ENCODE measurements around the gene PFKL.
"Not testable (repeated sequence)": the region's sequence is repeated elsewhere in the genome, so short reads cannot be mapped to it uniquely, and the experiment has no call there.

The PFKL gene

DNA sequence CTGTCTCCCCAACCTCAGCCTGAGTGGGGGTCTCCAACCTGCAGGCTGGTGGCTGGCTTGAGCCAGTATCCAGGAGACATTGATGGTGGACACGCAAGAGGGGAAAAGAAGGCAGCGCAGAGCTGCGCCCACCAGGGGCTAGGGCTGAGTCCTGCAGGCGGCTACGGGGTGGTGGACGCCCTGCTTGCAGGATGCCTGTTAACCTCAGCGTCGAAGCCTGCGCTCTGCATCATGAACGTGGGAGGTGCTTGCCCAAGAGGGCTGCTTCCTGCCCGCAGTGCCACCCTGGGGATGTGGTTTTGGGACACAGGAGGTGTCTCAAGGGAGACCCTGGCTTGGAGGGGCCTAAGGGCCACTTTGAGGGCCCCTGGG lies 27.7 kb downstream of the PFKL start:
- no peak for DNase-seq (ENCODE audit: low read depth, low spot score)

DNA sequence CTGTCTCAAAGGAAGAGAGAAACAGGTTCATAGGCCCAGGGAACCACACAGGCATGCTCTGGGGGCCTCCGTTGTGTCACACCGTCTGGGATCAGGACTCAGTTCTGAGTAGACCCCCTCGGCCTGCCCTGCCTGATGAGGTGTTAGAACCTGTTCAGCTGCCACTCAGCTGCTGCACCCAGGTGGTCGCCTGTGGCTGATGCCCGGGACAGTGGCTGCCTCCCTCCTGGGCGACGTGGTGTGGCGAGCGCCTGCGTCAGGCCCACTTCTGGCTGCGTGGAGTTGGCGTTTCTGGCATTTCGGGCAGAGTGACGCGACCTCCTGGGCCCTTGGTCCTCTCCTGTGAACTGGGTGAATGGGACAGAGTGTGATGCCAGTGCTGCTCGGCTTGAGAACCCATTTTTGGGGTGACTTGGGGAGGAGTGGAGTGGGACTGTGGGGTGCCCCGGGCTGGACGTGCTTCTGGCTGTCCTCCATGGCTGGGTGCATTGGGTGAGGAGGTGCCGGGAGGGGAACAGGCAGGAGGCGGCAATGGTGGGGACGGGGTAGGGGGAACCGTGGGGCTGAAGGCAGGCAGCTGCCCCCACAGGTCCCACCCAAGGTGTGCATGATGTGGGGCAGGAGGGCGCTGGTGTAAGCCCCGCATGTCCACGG lies 28.5 kb downstream of the PFKL start:
- DNase-seq (ENCODE audit: low read depth, low spot score) = no peak

DNA sequence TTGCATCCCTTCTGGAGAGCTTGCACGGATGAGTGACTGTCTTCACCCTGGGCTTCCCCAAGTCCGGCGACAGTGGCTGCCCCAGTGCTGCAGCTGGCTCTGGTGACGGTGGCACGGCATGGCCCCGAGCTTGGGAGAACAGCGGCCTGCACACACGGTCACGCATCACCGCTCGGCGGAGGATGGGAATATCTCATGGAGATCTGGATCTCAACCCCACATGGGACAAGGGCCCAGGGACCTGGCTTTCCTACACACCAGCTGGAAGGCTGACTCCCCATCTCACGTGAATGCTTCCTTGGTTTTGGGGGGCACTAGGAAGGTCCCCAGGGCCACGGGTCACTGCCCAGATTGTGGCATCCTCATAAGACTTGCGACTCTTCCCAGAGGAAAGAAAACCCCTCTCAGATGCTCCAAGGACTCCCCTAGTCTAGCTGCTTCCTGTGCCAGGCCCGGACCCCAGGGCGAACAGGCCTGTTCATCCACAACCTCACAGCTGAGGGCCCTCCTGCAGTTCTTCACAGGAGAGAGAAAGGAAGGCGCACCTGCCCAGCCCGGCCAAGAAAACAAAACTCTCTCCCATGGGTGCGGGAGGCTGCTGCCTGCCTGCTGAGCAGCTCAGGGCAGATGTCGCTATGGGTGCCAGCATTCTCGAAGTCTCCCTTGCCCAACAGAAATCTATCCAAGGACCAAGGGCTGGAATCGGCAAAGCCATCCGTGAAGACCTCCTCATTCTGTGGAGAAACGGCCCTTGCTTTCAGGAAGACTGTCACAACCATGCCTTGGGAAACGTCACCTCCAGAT lies 29.4 kb downstream of the PFKL start:
- no peak for DNase-seq (ENCODE audit: low read depth, low spot score)

DNA sequence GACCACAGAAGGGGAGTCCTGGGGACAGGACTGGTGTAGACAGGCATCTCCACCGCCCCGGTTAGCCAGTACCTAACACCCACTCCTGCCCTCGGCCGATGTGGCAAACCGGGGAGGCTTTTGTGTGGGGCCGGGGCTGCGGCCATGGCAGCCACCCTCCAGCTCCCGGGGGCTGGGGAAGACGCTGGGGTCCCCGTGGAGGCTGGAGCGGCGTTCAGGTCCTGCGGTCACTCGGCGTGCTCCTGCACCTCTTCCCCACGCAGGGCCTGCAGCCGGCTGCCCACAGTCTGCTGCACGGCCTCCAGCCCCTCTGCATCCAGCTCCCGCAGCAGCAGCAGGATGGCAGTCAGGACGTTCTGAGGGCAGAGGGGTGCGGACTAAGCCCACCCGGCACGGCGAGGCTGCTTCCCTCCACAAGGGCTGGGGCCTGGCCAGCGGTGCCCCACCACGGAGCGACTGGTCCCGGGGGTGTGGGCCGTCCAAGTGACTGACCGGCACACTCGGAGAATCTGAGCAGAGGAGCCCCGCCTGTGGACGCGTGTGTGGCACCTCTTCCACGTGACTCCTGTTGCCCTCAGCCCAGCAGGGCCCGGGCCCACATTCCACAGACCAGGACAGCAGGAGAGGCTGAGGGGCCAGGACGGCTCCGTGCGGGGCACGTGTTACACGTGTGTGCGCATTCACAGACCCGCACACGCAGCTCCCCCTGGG lies 30.3 kb downstream of the PFKL start:
- no peak for DNase-seq (ENCODE audit: low read depth, low spot score)

DNA sequence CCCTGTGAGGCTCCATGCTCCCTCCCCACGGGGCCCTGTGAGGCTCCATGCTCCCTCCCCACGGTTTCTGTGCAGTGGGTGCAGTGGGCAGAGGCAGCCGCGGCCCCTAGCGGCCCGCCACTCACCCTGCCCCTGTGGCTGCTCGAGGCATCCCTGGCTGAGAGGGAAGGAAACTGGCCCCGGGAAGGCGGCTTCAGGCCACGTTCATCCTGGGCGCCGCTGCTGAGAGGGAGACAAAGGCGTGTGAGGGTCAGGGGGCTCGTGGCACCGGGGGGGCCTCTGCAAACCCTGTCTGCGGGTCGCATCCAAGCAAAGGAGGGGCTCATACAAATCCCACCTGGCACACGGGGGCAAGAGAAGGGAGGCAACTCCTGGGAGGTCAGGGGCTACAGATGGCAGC lies 30.8 kb downstream of the PFKL start:
- no peak for DNase-seq (ENCODE audit: low read depth, low spot score)

DNA sequence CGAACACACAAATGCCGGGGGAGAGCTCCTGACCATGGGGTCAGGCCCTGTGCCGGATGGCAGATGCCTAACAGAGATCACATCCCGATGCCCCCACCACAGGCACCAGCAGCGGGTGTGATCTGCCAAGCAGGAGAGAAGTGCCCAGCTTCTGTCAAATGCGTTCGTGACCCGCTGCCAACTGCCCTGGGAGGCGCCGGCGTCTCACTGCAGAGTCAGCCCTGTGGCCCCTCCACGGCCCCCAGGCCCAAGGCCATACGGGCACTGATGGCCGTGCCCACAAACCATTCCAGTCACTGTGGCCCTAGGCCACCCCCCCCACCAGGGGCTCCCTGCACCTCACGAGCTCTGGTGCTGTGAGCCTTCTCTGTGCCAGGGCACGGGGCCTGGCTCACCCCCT lies 31.4 kb downstream of the PFKL start:
- no peak for DNase-seq (ENCODE audit: low read depth, low spot score)

DNA sequence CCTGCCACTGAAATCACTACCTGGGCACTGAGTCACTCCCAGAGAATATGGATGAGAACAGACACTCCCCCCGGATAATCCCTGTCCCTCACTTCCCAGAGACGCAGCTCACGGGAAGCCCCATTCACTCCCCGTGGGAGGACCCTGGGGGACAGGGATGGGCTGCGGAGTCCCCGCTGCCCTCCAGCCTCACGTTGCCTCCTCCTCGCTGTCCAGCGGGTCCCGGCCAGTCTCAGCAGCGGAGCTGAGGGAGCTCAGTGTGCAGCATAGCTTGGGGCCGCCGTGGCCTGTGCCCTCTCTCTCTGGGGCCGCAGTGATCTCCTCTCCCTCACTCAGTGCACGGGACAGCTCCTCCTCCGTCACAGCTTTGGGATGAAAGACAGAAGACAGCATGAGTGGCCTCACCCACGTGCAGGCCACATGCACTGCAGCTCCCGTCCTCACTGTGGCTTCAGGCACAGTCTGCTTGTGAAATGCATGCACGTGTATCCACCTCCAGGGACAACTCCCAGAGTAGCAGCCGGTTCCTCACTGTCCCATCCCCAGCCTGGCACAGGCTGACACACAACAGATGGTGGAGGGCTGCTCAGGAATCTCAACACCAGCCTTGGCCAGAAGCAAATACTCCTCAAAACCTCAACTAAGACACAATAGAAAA lies 31.9 kb downstream of the PFKL start:
- DNase-seq (ENCODE audit: low read depth, low spot score) = no peak

DNA sequence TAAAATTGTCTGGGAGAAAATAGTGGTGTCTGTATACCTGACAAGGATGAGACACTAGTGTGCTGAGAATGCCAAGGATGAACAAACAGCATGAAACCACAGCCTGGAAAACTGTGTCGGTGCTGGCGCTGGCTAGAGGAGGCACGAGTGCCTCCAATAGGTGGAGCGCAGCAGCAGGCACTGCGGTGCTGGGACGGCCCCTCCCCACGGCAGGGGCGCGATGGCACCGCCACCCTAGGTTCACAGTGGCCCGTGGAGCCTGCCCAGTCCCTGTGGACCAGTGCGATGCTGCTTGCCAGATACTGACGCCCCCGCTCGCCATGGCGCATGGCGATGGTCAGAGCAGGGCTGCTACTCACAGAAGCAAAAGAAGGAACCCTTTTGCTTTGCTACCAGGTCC lies 32.5 kb downstream of the PFKL start:
- no peak for DNase-seq (ENCODE audit: low read depth, low spot score)

DNA sequence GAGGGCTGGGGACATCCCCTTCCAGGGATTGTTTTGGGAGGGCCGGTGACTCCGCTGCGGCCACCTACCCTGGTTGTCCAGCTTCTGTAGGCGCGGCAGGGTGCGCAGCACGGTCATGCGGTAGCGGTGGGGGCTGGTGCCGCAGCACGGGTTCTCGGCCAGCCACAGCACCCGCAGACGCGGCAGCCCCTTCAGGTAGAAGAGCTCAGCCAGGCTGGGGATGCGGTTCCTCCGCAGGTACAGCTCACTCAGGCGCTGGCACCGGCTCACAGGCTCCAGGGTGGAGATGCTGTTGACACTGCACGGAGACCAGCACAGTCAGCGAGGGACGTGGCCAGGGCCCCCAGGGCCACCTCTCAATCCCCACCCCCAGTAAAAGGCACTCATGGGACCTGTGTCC lies 33.1 kb downstream of the PFKL start:
- DNase-seq (ENCODE audit: low read depth, low spot score) = no peak

DNA sequence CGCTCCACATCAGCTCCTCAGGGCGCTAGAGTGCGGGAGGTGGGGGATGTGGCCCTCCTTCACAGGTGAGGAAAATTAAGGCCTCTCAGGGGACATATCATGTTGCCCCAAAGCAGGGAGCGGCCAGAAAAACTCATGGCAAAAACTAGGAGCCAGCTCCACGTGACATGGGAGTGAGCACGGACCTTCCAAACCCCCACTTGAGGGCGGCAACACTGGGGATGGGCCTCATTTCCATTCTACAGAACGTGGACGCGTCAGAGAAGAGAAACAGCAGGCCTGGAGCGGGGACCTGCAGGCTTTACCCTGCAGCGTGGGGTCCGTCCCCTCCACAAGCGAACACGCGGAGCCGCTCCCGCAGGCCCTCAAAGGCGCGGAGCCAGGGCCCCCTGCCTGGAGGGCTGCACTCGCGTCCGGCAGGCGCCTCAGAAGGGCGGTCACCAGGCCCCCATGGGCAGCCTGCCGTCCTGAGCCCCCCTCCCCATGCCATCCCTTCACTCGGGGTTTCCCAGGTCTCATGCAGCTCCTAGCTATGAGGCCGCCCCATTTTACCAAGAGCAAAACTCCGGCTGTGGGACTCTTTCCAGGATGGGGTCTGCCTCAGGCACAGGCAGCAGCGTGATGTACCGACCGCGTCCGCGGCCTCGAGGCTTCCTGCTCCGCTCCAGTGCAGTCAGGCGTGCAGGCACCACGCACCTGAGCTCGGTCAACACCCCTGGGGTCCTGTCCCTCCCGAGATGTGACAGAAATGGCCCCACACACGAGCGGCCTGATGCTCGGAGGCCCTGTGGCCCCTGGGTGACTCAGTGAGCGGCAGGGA lies 33.9 kb downstream of the PFKL start:
- no peak for DNase-seq (ENCODE audit: low read depth, low spot score)

DNA sequence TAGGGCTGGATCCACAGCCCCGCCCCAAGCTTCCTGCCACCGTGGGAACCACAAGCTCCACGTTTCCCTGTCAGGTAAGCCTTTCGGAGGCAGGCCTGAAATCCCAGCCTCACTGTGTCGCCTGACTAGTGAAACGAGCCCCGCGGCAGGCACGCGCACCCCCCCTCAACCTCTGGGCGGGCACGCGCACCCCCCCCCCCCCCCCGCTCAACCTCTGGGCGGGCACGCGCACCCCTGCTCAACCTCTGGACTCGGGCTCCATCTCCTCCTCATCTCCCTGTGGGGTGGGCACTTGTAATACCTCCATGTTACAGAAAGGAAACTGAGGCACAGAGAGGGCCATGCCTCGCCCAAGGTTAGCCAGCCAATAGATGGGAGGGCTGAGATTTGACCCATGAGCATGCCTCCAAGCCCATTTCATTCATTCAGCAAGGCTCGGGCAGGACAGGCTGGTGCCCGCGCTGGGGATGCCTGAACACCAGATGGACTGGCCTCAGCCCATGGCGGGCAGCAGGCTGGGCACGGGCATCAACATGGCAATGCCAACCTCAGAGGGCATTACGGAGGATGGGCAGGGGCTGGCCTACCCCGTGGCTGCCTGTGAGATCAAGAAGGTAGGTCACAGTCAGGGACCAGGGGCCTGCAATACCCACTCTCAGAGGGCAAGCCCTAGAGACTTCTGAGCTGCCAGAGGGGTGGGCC lies 34.6 kb downstream of the PFKL start:
- DNase-seq (ENCODE audit: low read depth, low spot score) = no peak

DNA sequence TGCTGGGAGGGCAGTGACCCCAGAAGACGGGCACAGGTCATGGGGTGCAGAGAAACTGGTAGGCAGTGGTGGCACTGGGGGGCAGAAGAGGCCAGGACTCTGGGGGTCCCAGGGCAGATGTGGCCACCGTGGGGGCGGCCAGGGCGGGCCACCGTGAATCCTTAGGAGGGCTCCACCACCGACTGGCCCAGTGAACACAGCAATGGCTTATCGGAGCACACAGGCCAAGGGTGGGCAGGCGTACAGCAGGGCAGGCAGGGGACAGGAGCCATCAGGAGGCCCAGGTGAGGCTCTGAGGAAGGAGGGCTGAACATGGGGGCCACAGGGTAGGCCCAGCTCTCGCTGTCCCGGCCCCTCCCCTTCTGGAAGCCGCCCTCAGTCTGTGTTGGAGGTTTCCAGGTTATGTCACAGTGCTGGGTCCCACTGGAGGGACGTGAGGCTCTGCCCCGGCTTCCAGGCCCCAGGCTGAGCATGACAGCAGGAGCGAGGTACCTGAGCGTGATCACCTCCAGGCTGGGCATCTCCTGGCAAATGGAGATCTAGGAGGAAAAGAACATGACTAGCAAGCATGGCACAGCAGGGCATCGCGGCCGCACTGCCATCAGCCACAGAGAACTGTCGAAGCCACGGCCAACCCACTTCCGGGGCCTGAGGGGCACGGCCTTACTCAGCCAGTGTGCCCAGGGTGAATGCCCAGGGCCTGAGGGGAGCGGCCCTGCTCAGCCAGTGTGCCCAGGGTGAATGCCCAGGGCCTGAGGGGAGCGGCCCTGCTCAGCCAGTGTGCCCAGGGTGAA lies 35.6 kb downstream of the PFKL start:
- DNase-seq (ENCODE audit: low read depth, low spot score) = no peak

DNA sequence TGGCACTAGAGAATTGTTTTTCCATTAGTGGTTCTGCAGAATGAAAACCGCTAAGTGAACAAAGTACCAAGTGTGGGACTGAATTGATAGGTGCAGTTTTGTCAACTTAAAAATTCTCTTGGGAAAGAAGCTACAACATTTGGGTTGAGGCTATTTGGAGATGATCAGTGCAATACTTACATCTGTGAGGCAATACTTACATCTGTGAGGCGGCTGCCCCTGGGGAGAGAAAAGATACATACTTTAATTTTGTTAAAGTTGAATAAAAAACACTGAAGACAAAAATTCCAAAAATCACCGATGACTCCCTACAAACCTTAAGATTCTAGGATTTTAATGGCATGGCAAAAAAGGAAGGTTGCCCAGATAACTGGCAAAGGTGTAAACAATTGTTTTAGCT lies 37.6 kb downstream of the PFKL start:
- DNase-seq (ENCODE audit: low read depth, low spot score) = no peak

DNA sequence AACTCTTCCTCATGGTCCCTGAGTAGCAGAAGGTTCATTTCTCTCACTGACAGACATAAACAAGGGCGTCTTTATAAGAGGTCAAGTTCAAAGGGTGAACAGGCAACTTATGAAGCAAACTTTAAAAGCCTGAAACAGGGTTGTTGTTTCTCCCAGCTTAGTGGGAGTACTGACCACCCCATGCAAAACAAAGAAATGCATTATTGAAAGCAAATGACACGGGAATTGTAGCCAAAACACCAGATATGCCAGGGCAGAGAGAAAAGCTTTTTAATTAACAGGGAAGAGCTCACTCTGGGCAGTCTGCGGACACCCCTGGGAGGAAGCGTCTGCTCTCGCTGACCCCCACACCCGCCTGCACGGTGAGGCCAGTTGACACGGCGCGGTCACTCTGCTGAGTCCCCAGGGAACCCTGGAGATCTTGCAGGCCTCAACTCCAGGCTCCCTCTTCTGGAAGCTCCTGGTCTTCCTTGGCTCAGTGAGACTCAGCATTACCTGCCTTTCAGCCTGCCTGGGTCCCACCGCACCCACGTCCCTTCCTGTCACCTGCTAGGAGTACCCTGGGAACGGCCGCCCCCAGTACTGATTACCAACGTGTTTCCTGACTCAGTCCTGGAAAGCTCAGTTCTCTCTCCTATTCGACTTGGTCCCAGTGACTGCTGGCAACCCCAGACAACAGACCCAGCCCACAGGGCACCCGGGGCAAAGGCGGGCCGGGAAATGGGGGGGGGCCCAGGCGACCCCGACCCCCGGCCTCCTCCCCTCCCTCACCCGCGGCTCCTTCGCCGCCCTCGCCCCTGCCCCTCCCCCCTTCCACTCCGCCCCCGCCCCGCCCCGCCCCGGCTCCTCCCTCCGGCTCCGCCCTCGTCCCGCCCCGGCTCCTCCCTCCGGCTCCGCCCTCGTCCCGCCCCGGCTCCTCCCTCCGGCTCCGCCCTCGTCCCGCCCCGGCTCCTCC lies 38.4 kb downstream of the PFKL start:
- no peak for DNase-seq (ENCODE audit: low read depth, low spot score)

DNA sequence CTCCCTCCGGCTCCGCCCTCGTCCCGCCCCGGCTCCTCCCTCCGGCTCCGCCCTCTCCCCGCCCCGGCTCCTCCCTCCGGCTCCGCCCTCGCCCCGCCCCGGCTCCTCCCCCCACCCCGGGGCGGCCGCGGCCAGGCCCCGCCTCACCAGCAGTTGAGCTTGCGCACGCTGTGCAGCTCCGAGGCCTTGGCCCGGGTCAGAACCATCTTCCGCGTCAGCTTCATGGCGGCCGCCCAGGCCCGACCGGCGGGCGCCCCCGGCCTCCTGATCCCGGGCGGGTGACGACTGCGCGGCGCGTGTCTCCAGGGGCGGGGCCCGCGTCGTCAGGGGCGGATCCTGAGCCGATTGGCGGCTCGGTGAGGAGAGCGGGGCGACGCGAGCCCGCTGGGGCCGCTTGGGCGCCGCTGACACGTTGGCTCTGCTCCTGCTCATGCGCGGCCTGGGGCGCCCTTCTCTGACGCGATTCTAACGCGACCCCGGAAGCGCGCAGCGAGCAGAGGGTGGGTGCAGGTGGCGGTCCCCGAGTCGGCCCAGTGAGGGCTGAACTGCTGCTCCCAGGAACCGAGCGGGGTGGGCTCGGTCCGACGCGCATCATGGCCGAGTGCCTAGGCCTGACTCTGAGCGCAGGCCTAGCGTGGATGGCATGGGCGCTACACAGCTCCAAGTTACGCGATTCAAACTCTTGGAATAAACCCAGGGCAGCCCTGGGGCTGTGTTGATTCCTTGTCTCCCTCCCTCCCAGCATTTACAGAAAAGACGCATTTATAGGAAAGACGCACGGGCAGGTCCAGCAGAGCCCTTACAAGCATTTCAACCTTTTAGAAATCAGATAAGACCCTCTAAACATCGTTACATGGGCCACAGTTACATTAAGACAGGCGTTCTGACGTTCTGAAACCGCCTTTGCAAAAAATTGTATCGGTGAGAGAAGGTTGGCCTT lies 39.4 kb downstream of the PFKL start, which contains the start of gene CFAP410:
Gene CFAP410 (minus strand): TSS at position 420 of the 940 bp plus-strand sequence. CDS start 196 bp downstream, at position 224.
- peak; percentile 73 for DNase-seq (ENCODE audit: low read depth, low spot score)

DNA sequence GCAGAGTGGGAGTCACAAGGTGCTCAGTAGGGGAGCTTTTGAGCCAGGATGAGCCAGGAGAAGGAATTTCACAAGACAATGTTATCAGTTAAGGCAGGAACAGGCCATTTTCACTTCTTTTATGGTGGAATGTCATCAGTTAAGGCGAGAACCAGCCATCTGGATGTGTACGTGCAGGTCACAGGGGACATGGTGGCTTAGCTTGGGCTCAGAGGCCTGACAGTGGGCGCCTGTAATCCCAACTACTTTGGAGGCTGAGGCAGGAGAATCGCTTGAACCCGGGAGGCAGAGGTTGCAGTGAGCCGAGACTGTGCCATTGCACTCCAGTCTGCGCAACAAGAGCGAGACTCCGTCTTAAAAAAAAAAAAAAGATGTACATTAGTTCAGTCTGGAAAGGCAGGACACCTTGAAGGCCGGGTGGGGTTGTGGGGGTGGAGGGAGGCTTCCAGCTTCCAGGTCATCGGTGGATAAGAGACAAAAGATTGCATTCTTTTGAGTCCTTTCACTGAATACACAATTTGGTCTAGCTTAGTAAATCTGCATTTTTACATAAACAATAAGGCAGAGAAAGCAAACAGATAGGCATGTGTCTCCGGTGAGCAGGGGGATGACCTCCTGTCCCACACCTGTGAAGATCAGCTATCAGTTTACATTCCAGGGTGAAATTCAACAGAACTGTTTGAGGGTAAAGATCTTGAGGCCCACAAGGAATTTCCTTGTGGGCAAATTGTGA lies 42.0 kb downstream of the PFKL start:
- not testable (repeated sequence) for DNase-seq (ENCODE audit: low read depth, low spot score)

DNA sequence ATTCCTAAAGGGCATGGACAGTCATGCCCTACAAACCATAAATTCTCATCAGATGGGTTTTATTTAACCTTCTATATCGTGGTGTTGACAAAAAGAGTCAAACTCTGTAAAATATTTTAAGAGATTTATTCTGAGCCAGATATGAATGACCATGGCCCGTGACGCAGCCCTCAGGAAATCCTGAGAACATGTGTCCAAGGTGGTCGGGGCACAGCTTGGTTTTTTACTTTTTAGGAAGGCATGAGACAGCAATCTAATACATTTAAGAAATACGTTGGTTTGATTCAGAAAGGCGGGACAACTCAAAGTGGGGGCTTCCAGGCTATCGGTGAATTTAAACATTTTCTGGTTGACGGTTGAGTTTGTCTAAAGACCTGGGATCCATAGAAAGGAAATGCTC lies 43.1 kb downstream of the PFKL start:
- not testable (repeated sequence) for DNase-seq (ENCODE audit: low read depth, low spot score)

All from iPS DF 19.7 (cell line).